GM18519 (cell line): ENCODE results near the gene LSS.
"Not testable (repeated sequence)": the region's sequence is repeated elsewhere in the genome, so short reads cannot be mapped to it uniquely, and the experiment has no call there.

ENCODE experiments used
- ATAC-seq: cut with Tn5 transposase; IDR thresholded peaks from one replicate; pipeline ENCODE4 v1.9.1; 2021; ENCODE audit warnings: mild to moderate bottlenecking, moderate library complexity; ENCODE audit not compliant: unreplicated experiment, low FRiP score

LSS gene

GRCh38 chr21:46155514-46156377 lies 72.8 kb downstream of the LSS start, which contains the start of gene FTCD:
FTCD (minus strand) TSS chr21:46155579; CDS start chr21:46155523, 56 bp downstream.
- ATAC-seq, result no peak

- no peak for ATAC-seq
Measured at GRCh38 chr21:46154955-46155513, 73.5 kb downstream of the LSS start.

- no peak for ATAC-seq
Measured at GRCh38 chr21:46154155-46154954, 74.2 kb downstream of the LSS start.

DNA sequence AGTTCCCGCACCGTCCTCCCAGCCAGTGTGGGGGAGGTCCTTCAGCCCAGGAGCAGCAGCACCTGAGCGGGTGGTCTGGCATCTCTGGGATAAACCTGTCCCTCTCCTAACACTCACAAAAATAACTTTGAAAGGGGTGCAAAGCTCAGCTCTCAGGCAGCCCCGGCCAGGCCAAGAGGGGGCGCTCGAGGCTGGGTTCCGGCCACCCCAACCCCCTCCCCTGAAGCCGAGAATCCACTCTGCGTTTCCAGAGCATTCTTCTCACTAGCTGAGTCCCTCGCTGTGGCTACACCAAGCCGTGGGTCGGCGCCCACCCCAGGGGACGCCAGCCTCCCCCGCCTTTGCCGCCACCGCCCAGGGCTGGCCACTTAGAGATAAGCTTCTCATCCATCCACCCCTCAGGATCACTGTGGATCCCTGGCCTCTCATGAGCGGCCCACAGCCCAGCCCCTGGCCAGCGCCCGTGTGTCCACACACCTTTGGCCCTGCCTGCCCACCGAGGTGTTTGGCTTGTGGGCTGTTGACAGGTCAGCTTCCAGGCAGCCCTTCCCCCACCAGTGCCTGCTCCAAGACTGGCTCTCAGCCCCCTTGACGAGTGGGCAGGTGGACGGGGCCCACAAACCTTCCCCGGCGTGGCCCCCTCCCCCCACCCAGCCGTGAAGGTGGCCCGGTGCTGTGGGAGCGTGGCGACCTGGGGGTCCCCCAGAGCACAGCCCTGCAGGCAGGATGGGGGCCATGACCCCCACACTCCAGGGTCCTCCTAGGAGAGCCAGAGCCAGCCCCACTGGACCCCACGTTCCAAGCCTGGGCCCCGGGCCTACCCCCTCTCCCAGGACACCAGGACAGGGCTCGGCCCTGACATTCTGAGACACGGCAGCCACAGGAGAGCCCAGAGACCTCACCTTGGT lies 75.1 kb downstream of the LSS start:
- no peak for ATAC-seq

- no peak for ATAC-seq
Measured at GRCh38 chr21:46152927-46153246, 75.7 kb downstream of the LSS start.

DNA sequence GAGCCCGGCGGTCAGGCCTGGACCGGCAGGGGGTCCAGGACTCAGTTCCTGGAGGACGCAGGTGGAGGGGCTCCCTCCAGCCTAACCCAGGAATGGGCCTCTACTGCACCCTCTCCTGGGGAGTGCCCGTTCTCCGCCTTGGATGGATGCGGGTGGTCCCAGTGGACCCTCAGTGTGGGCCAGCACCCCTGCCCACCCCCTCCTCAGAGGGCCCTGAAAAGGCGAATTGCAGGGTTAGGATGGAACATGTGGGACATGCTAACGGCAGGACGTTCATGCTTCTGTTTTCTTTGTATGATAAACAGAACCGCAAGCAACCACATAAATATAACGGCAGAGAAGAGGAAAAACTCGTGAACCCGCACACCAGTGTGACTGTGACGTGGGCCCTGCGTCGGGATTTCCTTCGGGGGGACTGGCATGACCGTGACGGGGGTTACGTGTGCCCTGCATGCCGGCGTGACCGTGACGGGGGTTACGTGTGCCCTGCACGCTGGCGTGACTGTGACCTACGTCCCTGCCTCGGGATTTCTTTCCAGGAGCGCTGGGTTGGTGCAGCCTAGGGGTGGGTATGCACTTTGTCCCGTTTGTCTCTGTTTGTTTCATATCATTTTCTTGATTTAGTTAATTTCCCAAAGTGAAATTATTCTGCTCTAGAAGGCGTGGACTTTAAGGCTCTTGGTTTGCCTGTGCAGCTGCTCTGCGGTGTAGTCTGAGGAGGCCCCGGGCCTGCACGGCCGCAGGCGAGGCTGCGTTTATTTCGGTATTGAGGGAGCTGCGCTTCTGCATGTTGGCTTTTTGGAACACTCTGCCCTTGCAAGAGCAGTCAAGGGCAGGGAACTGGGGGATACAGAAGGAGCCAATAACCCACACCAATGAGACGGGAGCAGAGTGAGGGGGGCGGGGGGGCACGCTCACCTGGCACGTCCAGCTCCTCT lies 76.3 kb downstream of the LSS start:
- ATAC-seq, result no peak

DNA sequence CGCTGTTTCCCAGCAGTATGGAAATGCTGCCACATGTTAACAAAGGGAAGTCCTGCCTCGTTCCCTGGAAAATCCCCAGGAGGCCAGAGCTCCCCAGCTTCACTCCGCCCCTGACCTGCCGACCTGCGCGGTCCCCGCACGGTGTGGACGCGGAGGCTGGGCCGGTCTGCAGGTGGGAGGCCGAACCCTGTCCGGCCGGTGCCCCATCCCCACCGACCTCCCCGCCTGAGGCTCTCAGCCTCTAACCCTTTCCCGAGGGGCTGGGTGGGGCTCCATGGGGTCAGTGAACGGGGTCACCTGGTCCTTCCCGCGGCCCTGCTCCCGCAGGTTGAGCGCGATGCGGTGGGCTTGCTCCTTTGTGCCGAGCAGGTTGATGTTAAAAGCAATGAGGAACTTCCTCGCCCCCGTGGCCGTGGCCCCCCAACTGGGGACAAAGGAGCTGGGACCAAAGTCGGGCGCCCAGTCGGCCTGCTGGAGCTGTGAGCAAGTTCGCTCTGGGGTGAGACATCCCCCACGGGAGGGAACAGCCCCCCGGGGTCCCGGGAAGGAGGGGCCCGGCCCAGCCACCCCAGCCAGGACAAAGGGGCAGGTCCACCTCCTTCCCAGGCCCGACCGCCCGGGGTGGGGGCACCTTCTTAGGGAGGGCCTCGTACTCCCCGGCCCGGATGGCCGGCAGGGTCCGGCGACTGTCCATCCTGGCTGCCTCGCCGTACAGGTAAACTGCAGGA lies 77.1 kb downstream of the LSS start:
- no peak for ATAC-seq

DNA sequence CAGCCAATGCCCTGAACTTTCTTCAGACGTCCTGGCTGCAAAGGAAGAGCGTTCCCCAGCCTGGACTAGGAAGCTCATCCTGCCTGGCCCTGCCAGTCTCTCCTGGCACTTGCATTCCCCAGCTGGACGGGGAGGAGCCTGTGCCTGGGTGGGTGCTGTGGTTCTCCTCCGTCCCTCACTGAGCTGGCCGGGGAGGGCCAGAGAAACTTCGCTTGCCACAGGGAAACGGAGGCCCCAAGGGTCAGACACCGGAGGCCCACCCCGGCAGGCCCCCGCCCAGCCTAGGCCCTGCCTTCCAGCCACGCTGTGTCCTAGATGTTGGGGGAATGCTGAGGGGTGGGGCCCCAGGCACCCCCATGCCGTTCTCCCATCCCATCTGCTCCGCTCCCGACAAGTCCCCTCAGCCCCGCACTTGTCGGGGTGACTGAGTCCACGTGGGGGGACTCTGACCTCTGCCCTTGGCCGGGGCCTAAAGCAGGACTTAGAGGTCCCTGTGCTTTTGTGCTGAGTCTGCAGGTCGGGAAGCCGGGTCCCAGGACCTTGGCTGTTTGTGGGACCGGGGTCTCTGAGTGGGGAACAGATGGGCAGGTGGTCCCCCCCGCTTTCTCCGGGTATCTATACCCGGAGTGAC lies 78.0 kb downstream of the LSS start:
- no peak for ATAC-seq

DNA sequence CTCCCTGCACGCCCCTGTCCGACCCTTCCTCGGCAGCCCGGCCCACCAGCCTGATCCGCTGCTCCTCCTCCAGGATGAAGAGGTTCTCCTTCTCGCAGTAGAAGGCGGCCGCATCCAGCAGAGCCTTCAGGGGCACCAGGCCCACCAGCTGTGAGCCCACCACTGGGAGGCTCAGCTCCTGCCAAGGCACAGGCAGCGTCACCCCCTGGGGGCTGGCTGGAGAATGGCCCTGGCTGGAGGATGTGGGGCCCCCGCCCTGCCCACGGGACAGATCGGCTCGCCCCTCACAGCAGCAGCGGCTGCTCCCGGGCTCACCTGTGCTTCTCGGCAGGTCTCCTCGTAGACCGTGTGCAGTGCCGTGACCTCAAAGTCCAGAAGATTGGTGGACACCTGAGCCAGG lies 78.5 kb downstream of the LSS start:
- ATAC-seq, result no peak

DNA sequence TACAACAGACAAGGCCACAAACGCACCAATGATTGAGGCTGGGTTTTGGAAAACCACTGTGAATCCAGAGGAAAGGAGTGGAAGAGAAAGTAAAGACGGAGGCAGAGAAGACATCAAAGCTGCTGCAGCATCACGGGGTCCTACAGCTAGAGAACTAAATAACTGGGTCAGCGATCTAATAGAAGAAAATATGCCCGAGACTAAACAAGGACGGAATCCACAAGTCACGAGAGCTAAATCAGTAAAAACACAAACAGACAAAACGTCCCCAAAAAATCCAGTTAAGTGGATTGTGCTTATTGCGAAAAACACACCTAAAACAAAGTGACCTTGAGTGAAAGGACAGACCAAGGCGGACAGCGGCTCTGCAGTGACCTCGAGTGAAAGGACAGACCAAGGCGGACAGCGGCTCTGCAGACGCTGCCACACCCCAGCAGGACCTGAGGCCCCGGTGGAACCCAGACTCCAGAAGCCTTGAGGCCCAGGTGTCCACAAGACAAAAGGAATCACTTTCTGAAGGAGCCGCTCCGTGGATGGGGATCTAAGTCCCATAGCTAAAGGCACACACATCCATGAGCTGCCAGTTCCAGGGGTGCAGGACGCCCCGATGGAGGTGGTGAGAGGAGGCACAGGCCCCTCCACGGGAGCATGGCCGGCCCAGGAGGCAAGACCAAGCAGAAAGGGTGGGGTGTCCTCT lies 79.2 kb downstream of the LSS start:
- ATAC-seq, result no peak

- no peak for ATAC-seq
Measured at GRCh38 chr21:46148106-46148505, 80.5 kb downstream of the LSS start.

GRCh38 chr21:46147429-46147828 lies 81.1 kb downstream of the LSS start:
- not testable (repeated sequence) for ATAC-seq

DNA sequence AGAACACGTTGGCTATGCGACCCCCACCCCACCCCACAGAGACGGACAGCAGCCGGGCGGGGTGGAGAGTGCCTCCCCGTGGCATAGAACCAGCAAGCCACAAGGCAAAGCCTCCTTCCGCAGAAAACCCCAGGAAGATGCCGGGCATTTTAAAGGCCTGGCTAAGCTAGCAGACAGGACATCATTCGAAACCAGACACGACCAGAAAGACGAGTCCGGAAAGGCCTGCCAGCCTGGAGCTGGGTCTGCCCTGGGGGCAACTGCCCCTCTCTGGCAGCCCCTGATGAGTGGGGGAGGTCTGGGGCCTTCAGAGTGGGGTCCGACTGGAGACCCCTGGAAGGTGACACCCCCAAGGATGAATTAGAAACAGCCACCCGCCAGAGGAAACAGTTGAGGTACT lies 81.7 kb downstream of the LSS start:
- ATAC-seq, result no peak

DNA sequence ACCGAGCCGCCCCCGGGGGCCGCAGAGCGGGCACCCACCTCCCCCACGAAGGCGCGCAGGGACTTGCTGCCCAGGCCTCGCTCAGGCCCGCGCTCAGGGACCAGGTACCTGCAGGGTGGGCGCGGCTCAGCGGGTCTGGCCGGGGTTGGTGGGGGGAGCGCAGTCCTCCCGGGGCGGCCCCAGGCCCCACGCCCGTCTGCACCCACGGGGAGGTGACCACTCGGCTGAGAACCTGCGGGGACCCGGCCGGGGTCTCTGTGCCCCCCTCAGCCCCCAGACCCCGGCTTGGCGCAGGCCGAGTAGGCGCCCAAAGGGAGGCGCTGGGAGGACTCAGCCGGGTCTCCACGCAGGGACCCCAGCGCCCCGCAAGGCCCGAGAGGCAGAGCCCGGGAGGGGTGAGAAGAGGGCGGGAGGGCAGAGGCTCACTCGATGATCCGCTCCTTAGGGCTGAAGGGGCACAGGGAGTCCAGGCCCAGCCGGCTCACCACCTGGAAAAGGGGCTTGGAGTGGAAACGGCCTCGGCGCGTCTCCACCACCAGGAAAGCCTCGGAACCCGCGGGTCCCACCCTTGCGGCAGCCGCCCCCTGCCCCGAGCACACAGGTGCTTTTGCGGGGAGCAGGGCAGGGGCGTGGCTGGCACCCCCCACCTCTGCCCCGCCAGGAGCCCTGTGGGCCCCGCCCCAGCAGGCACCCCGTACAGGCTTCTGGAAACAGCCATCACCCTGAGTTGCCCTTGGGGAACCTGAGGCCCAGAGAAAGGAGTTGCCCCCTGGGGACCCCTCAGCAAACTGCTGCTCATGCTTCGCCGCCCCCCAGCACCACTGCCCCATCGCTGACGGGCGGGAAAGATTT lies 82.5 kb downstream of the LSS start:
- no peak for ATAC-seq

DNA sequence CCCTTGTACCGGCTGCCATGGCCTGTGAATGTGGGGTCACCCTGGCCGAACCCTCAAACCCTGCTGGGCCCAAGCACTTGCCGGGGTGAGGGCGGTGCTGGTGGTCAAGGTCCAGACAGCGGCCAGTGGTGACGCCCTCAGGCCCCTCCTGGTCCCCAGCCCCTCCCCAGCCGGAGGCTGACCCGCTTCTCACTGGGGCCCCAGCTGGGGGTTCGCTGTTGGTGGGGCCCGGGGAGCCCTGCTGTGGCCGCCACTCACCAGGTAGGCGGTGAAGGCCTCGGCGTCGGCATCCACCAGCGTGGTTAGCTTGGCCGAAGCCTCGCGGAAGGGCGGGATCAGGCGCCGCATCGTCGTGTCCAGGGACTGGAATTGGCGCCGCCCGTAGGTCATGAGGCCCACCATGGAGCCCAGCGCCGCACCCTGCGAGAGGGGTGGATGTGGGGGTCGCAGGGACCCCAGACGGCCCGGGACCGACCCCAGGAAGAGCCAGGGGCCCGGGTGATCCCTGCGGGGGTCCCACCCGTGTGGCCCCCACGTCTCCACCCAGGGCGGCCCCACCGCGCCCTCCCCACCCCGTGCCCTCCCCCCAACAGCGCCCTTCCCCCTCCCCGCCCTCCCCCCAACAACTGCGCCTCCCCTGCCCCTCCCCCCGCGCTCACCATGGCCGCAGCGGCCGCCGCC lies 83.3 kb downstream of the LSS start:
- no peak for ATAC-seq

- ATAC-seq, result no peak
Measured at GRCh38 chr21:46144464-46145070, 84.0 kb downstream of the LSS start.
